ENCODE data around the gene PTPRN.
"Not testable (repeated sequence)": the region's sequence is repeated elsewhere in the genome, so short reads cannot be mapped to it uniquely, and the experiment has no call there.

DNA sequence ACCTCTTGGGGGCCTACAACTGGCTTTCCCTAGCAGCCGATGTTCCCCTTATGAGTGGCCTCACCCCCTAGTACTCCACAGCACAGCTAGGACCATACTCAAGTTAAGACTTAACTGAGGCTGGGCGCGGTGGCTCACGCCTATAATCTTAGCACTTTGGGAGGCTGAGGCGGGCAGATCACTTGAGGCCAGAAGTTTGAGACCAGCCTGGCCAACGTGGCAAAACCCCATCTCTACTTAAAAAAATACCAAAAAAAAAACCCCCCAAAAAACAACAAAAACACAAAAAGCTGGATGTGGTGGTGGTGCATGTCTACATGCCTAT lies 22.1 kb downstream of the PTPRN start:
- not testable (repeated sequence) for TF ChIP-seq POLR2A (conservative IDR thresholded peaks at IDR 0.05); FOXJ3 (CRISPR knock-in tag; IDR thresholded peaks at IDR 0.05); ADNP (tag; IDR thresholded peaks at IDR 0.05); ZNF644 (tag; IDR thresholded peaks at IDR 0.05; ENCODE audit: low read depth); NONO (IDR thresholded peaks at IDR 0.05; ENCODE audit: low read depth in 2 of 2, low read length in 1 of 2); RAD21 (CRISPR knock-in tag; conservative IDR thresholded peaks at IDR 0.05 in 1 of 2, IDR thresholded peaks at IDR 0.05 in 1 of 2); ZNF384 (IDR thresholded peaks at IDR 0.05; ENCODE audit: low read depth, low read length); FOXK1 (CRISPR knock-in tag; IDR thresholded peaks at IDR 0.05; ENCODE audit: borderline replicate concordance); NFIC (IDR thresholded peaks at IDR 0.05); EZH2 (IDR thresholded peaks at IDR 0.05; ENCODE audit: borderline replicate concordance, low read depth, low read length)
- TF ChIP-seq, protein P1, sequence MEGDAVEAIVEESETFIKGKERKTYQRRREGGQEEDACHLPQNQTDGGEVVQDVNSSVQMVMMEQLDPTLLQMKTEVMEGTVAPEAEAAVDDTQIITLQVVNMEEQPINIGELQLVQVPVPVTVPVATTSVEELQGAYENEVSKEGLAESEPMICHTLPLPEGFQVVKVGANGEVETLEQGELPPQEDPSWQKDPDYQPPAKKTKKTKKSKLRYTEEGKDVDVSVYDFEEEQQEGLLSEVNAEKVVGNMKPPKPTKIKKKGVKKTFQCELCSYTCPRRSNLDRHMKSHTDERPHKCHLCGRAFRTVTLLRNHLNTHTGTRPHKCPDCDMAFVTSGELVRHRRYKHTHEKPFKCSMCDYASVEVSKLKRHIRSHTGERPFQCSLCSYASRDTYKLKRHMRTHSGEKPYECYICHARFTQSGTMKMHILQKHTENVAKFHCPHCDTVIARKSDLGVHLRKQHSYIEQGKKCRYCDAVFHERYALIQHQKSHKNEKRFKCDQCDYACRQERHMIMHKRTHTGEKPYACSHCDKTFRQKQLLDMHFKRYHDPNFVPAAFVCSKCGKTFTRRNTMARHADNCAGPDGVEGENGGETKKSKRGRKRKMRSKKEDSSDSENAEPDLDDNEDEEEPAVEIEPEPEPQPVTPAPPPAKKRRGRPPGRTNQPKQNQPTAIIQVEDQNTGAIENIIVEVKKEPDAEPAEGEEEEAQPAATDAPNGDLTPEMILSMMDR (IDR thresholded peaks at IDR 0.05 in 2 of 3, conservative IDR thresholded peaks at IDR 0.05 in 1 of 3; ENCODE audit: insufficient read depth in 2 of 3, low read depth in 1 of 3, low read length in 3 of 3) = peak in 1 of 3 experiments; percentile 21; a peak in 1 of 6 replicates
- TF ChIP-seq, protein P2, sequence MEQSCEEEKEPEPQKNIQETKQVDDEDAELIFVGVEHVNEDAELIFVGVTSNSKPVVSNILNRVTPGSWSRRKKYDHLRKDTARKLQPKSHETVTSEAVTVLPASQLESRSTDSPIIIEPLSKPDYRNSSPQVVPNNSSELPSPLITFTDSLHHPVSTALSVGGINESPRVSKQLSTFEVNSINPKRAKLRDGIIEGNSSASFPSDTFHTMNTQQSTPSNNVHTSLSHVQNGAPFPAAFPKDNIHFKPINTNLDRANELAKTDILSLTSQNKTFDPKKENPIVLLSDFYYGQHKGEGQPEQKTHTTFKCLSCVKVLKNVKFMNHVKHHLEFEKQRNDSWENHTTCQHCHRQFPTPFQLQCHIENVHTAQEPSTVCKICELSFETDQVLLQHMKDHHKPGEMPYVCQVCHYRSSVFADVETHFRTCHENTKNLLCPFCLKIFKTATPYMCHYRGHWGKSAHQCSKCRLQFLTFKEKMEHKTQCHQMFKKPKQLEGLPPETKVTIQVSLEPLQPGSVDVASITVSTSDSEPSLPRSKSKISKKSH (CRISPR knock-in tag; IDR thresholded peaks at IDR 0.05) = not testable (repeated sequence)
